Neural progenitor cell (in vitro differentiated cells): ENCODE data around the gene NOP10.
"Not testable (repeated sequence)": the region's sequence is repeated elsewhere in the genome, so short reads cannot be mapped to it uniquely, and the experiment has no call there.

Experiments
- EZH2 ChIP-seq: fragments of 200-600 bp; sonication (generic); IDR thresholded peaks from 2 replicates; pipeline ENCODE4 v1.6.1; 2017; ENCODE audit warnings: antibody characterized with exemption, mild to moderate bottlenecking, moderate library complexity
- TF ChIP-seq, protein P1 (sequence below): fragments of 200-600 bp; sonication (generic); IDR thresholded peaks from 2 replicates; pipeline ENCODE4 v1.5.1; 2017; ENCODE audit warnings: antibody characterized with exemption, mild to moderate bottlenecking

- TF ChIP-seq, protein P1, sequence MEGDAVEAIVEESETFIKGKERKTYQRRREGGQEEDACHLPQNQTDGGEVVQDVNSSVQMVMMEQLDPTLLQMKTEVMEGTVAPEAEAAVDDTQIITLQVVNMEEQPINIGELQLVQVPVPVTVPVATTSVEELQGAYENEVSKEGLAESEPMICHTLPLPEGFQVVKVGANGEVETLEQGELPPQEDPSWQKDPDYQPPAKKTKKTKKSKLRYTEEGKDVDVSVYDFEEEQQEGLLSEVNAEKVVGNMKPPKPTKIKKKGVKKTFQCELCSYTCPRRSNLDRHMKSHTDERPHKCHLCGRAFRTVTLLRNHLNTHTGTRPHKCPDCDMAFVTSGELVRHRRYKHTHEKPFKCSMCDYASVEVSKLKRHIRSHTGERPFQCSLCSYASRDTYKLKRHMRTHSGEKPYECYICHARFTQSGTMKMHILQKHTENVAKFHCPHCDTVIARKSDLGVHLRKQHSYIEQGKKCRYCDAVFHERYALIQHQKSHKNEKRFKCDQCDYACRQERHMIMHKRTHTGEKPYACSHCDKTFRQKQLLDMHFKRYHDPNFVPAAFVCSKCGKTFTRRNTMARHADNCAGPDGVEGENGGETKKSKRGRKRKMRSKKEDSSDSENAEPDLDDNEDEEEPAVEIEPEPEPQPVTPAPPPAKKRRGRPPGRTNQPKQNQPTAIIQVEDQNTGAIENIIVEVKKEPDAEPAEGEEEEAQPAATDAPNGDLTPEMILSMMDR = not testable (repeated sequence)
- not testable (repeated sequence) for TF ChIP-seq EZH2
Measured at GRCh38 chr15:34342213-34342736, 661 bp downstream of the NOP10 start.
